SK-N-SH (cell line): ENCODE measurements around the gene CAV3. TPM values are rescaled to one million over a fixed set of nuclear protein-coding genes. Genes with fewer than 3 reads are reported as not detected.

Experiments
- CTCF ChIA-PET: fragments of 300-600, 350-600 bp; formaldehyde crosslinking; extraction: SDS; loops from one replicate; lab custom pipeline; 2021; lab: Yijun Ruan, JAX
- POLR2A ChIA-PET: fragments of 350-600 bp; sonication (Branson Sonifier 250); formaldehyde crosslinking; extraction: SDS; loops from one replicate; lab custom pipeline; 2020; ENCODE audit warnings: antibody characterized with exemption, inconsistent platforms; lab: Yijun Ruan, JAX
- DNase-seq: peaks from one replicate; pipeline ENCODE4 v3.0.0; 2012
- H2AFZ ChIP-seq: fragments of 200-600 bp; sonication (generic); 2 replicates; pipeline ENCODE4 v1.8.1; 2016; ENCODE audit warnings: antibody characterized with exemption, mild to moderate bottlenecking, low read depth
- H3F3A ChIP-seq: fragments of 200-600 bp; sonication (generic); replicated peaks from 2 replicates; pipeline ENCODE3; 2016; ENCODE audit warnings: antibody characterized with exemption, mild to moderate bottlenecking; ENCODE audit not compliant: insufficient read depth
- H3K27ac ChIP-seq, 2 experiments: fragments of 200-500 bp in 1 of 2; fragments of 200-600 bp in 1 of 2; sonication (Bioruptor generic) in 1 of 2; sonication (generic), shearing (Covaris generic) in 1 of 2; 2 replicates each; pipeline versions ENCODE4 v1.5.1 to v1.6.1; 2014 to 2016; ENCODE audit warnings: low read depth in 2 of 2, inconsistent platforms in 1 of 2, low read length in 1 of 2, mild to moderate bottlenecking in 1 of 2, mixed read lengths in 1 of 2
- H3K27me3 ChIP-seq: fragments of 200-600 bp; sonication (generic), shearing (Covaris generic); 2 replicates; pipeline ENCODE4 v1.6.1; 2016; ENCODE audit warnings: mixed run types; ENCODE audit not compliant: insufficient read depth
- H3K36me3 ChIP-seq, 2 experiments: fragments of 200-500 bp in 1 of 2; fragments of 200-600 bp in 1 of 2; sonication (Bioruptor generic) in 1 of 2; sonication (generic) in 1 of 2; replicated peaks in 1 of 2; 2 replicates each; pipeline versions ENCODE3 to v1.5.1; 2014 to 2016; ENCODE audit warnings: low read length in 1 of 2, mild to moderate bottlenecking in 1 of 2; ENCODE audit not compliant: insufficient read depth in 2 of 2, control insufficient read depth in 1 of 2
- H3K4me1 ChIP-seq, 2 experiments: fragments of 200-500 bp in 1 of 2; fragments of 200-600 bp in 1 of 2; sonication (Bioruptor generic) in 1 of 2; sonication (generic), shearing (Covaris generic) in 1 of 2; 2 replicates each; pipeline versions ENCODE4 v1.5.1 to v1.6.1; 2014 to 2016; ENCODE audit warnings: low read depth in 1 of 2, low read length in 1 of 2, mixed run types in 1 of 2; ENCODE audit not compliant: insufficient read depth in 2 of 2, control insufficient read depth in 1 of 2
- H3K4me2 ChIP-seq: fragments of 200-600 bp; sonication (generic), shearing (Covaris generic); 2 replicates; pipeline ENCODE4 v1.6.1; 2017; ENCODE audit warnings: mixed run types
- H3K4me3 ChIP-seq, 2 experiments: fragments of 200-500 bp in 1 of 2; fragments of 200-600 bp in 1 of 2; sonication (Bioruptor generic) in 1 of 2; sonication (generic), shearing (Covaris generic) in 1 of 2; 2 replicates each; pipeline versions ENCODE4 v1.5.1 to v1.8.1; 2014 to 2016; ENCODE audit warnings: low read depth in 2 of 2, inconsistent platforms in 1 of 2, low read length in 1 of 2, mild to moderate bottlenecking in 1 of 2, mixed read lengths in 1 of 2, moderate library complexity in 1 of 2
- H3K79me2 ChIP-seq: fragments of 200-600 bp; sonication (generic); 2 replicates; pipeline ENCODE4 v1.8.1; 2017; ENCODE audit warnings: mild to moderate bottlenecking; ENCODE audit not compliant: insufficient read depth
- H3K9ac ChIP-seq: fragments of 200-600 bp; sonication (generic); 2 replicates; pipeline ENCODE4 v1.6.1; 2017; ENCODE audit warnings: mixed run types
- H3K9me2 ChIP-seq: fragments of 200-600 bp; sonication (generic); 2 replicates; pipeline ENCODE4 v1.6.1; 2017; ENCODE audit warnings: mixed run types
- H3K9me3 ChIP-seq: fragments of 200-600 bp; sonication (generic); 2 replicates; pipeline ENCODE4 v1.6.1; 2017; ENCODE audit warnings: mixed run types, mild to moderate bottlenecking, moderate library complexity
- H4K20me1 ChIP-seq: fragments of 200-600 bp; sonication (generic); 2 replicates; pipeline ENCODE4 v1.6.1; 2017; ENCODE audit warnings: mild to moderate bottlenecking, mixed run types; ENCODE audit not compliant: insufficient read depth
- ELF1 ChIP-seq: IDR thresholded peaks from 2 replicates; pipeline ENCODE4 v1.4.0; 2012
- FOXM1 ChIP-seq: IDR thresholded peaks from 2 replicates; pipeline ENCODE4 v1.4.0; 2012; ENCODE audit warnings: low read depth, mild to moderate bottlenecking
- MXI1 ChIP-seq: IDR thresholded peaks from 2 replicates; pipeline ENCODE4 v1.6.1; 2012; ENCODE audit warnings: mild to moderate bottlenecking, low read depth, low read length, improper control_type of control experiment
- NRF1 ChIP-seq: IDR thresholded peaks from 2 replicates; pipeline ENCODE4 v1.6.1; 2012; ENCODE audit warnings: low read depth, mild to moderate bottlenecking, low read length
- PBX3 ChIP-seq: IDR thresholded peaks from 2 replicates; pipeline ENCODE4; 2012
- POLR2AphosphoS5 ChIP-seq: IDR thresholded peaks from 2 replicates; pipeline ENCODE4 v1.6.1; 2012; ENCODE audit warnings: low read depth, low read length
- REST ChIP-seq: IDR thresholded peaks from 2 replicates; pipeline ENCODE4 v1.6.1; 2012; ENCODE audit warnings: mild to moderate bottlenecking, low read depth, low read length, moderate library complexity
- RXRA ChIP-seq: IDR thresholded peaks from 2 replicates; pipeline ENCODE4 v1.4.0; 2012; ENCODE audit warnings: low read depth, mild to moderate bottlenecking, borderline replicate concordance
- TEAD4 ChIP-seq: IDR thresholded peaks from 2 replicates; pipeline ENCODE4 v1.4.0; 2012; ENCODE audit warnings: mild to moderate bottlenecking, borderline replicate concordance; ENCODE audit not compliant: insufficient read depth
- YY1 ChIP-seq: IDR thresholded peaks from 2 replicates; pipeline ENCODE4 v1.4.0; 2012; ENCODE audit warnings: low read depth, mild to moderate bottlenecking
- WGBS: methylation state at CpG from one replicate; pipeline ENCODE4 v1.1.6; 2017; ENCODE audit warnings: low lambda C conversion rate; 5-methylcytosine and 5-hydroxymethylcytosine counted together
- polyA plus RNA-seq, 3 experiments: library from polyadenylated mRNA; depleted of rRNA; stranded (reverse); fragments of >200 nt; gene quantifications; 2 replicates each; pipeline ENCODE4 v1.2.3, GENCODE V29; 2012

Gene CAV3
- polyA plus RNA-seq, 1 of the 3 experiments (the other 2 are of a cell fraction) = not detected

GRCh38 chr3:8777201-8777977 is 43.8 kb downstream of the CAV3 start:
- peaks cover 0 to 11% of the 10 kb centered on the region in 2 experiments; a peak in 1 of 4 replicates for H3K4me1 ChIP-seq
- H3K27ac ChIP-seq = peak overlapping the region in 1 of 2 experiments; percentile 73; a peak in 2 of 4 replicates
- no peaks in the 10 kb centered on the region for H3K9me2 ChIP-seq
- H4K20me1 ChIP-seq = no peaks in the 10 kb centered on the region
- DNase-seq = no peak
- no peak overlapping the region for H3K4me3 ChIP-seq
- H3K79me2 ChIP-seq = no peaks in the 10 kb centered on the region
- no peaks in the 10 kb centered on the region for H3K27me3 ChIP-seq
- ChIA-PET CTCF (interaction anchor here (0.9 to 6.1 kb wide), 3 partner anchors 8 to 22 kb away, joined by 3 to 53 read pairs (median 3); partner anchors contain the start of gene OXTR), POLR2A (no interaction called here)
- H3K36me3 ChIP-seq = no peaks in the 10 kb centered on the region
- H3K9ac ChIP-seq = peak overlapping the region; percentile 49
- H3F3A ChIP-seq = peaks cover 12% of the 10 kb centered on the region
- TF ChIP-seq RXRA = no peak
- no peak overlapping the region for H2AFZ ChIP-seq
- no peaks in the 10 kb centered on the region for H3K9me3 ChIP-seq
- WGBS = 93% methylated on average over 5 of the region's 5 CpGs
- H3K4me2 ChIP-seq = peak overlapping the region; percentile 42; the same call in 1 of the 2 replicates

GRCh38 chr3:8777978-8778267 is 44.3 kb downstream of the CAV3 start:
- H3K4me3 ChIP-seq = no peak overlapping the region
- H3K9me2 ChIP-seq = no peaks in the 10 kb centered on the region
- no peaks in the 10 kb centered on the region for H3K9me3 ChIP-seq
- no peaks in the 10 kb centered on the region for H3K79me2 ChIP-seq
- 77% methylated on average over 5 of the region's 5 CpGs for WGBS
- H4K20me1 ChIP-seq = no peaks in the 10 kb centered on the region
- no peak for DNase-seq
- no peak overlapping the region for H2AFZ ChIP-seq
- no peaks in the 10 kb centered on the region for H3K27me3 ChIP-seq
- ChIA-PET CTCF (interaction anchor here (0.9 to 6.1 kb wide), 2 partner anchors 8 to 23 kb away, joined by 3 to 53 read pairs; partner anchors contain the start of gene OXTR), POLR2A (no interaction called here)
- H3K27ac ChIP-seq = no peak overlapping the region
- no peaks in the 10 kb centered on the region for H3K36me3 ChIP-seq
- no peak for TF ChIP-seq ELF1
- no peak for TF ChIP-seq TEAD4
- no peak for TF ChIP-seq NRF1
- TF ChIP-seq MXI1 = no peak
- no peak for TF ChIP-seq RXRA
- no peak for TF ChIP-seq YY1
- no peak for TF ChIP-seq FOXM1
- no peak for TF ChIP-seq PBX3
- TF ChIP-seq POLR2AphosphoS5 = no peak
- TF ChIP-seq REST = no peak
- peaks cover 0 to 11% of the 10 kb centered on the region in 2 experiments; a peak in 1 of 4 replicates for H3K4me1 ChIP-seq
- peaks cover 12% of the 10 kb centered on the region for H3F3A ChIP-seq
- no peak overlapping the region; the same call in 1 of the 2 replicates for H3K4me2 ChIP-seq
- no peak overlapping the region for H3K9ac ChIP-seq
